IPS DF 6.9 (cell line): Measurements from ENCODE around the gene TMEM54.

Source experiments
- DNase-seq: peaks from one replicate; pipeline ENCODE4 v3.0.0-alpha.2; 2013; ENCODE audit warnings: low read depth, low spot score
- H3K27ac ChIP-seq: one replicate; pipeline ENCODE4 v1.5.1; 2013; ENCODE audit warnings: low read length, control low read depth
- H3K27me3 ChIP-seq: 2 replicates; pipeline ENCODE4 v1.6.1; 2013; ENCODE audit warnings: mild to moderate bottlenecking, low read length; ENCODE audit not compliant: control insufficient read depth, insufficient read depth
- H3K36me3 ChIP-seq: 2 replicates; pipeline ENCODE4 v1.6.1; 2013; ENCODE audit warnings: low read length; ENCODE audit not compliant: control insufficient read depth, insufficient read depth
- H3K4me1 ChIP-seq: 2 replicates; pipeline ENCODE4 v1.6.1; 2013; ENCODE audit warnings: low read length; ENCODE audit not compliant: control insufficient read depth, insufficient read depth
- H3K4me3 ChIP-seq: 2 replicates; pipeline ENCODE4 v1.5.1; 2013; ENCODE audit warnings: mild to moderate bottlenecking, low read length
- H3K9me3 ChIP-seq: 2 replicates; pipeline ENCODE4 v1.6.1; 2013; ENCODE audit warnings: low read length, inconsistent platforms; ENCODE audit not compliant: control insufficient read depth, insufficient read depth
- WGBS: extraction: QIAGEN DNeasy Blood & Tissue Kit; methylation state at CpG from one replicate; pipeline ENCODE4 v1.1.7; 2013; ENCODE audit warnings: mixed read lengths, missing lambda C conversion rate; ENCODE audit not compliant: insufficient read length, insufficient coverage; 5-methylcytosine and 5-hydroxymethylcytosine counted together

TMEM54 gene

GRCh38 chr1:32870615-32871363, 30.4 kb downstream of the TMEM54 start, which contains the start of gene FNDC5:
TSS of gene FNDC5 (minus strand) at chr1:32870912.
- no peaks in the 10 kb centered on the region for H3K9me3 ChIP-seq
- H3K4me3 ChIP-seq, result peak within 1 kb of the TSS; percentile 44; the same call in 1 of the 2 replicates
- no CpG with 5 or more reads among the region's 99 CpGs for WGBS
- no peaks in the 10 kb centered on the region for H3K36me3 ChIP-seq
- H3K27me3 ChIP-seq, result peaks cover 21% of the 10 kb centered on the region
- H3K27ac ChIP-seq, result no peak within 1 kb of the TSS
- no peak for DNase-seq
- H3K4me1 ChIP-seq, result peaks cover 10% of the 10 kb centered on the region

- no peaks in the 10 kb centered on the region for H3K36me3 ChIP-seq
- H3K4me1 ChIP-seq, result peaks cover 6% of the 10 kb centered on the region
- no peak for DNase-seq
- H3K27ac ChIP-seq, result no peak overlapping the region
- peak overlapping the region; percentile 19; the same call in 1 of the 2 replicates for H3K4me3 ChIP-seq
- no CpG with 5 or more reads among the region's 16 CpGs for WGBS
- H3K9me3 ChIP-seq, result no peaks in the 10 kb centered on the region
- H3K27me3 ChIP-seq, result peaks cover 21% of the 10 kb centered on the region
These were observed 31.1 kb downstream of the TMEM54 start for GRCh38 chr1:32869923-32870614.

DNA sequence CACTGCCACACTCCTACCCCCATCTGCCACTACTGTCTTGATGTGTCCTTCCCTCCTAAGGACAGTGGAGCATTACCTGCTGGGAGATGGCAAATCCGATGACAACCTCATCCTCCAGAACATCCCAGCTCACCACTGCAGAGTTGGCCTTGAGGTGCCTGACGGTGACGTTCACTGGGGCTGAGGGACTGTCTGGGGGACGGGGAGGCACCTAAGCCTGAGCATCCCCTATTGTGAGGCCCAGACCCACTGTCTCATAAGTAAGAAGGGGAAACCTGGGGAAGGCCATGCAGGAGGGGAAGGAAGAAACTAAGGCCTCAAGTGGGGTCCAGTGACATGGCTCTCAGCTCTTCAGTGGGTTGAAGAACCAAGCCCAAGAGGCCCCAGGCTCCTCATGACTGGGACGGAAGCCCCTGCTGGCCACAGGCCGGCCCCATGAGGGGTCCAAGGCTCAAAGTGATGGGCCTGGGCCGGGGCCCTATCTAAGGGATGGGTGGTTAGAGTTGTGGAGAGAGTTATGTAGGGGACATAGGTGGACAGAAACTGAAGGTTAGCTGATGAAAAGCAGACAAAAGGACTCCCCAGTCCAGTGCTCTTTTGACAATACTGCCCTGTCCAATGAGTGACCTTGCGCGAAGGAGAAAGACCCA, 32.3 kb downstream of the TMEM54 start:
- H3K4me3 ChIP-seq, result no peak overlapping the region
- no peaks in the 10 kb centered on the region for H3K36me3 ChIP-seq
- H3K4me1 ChIP-seq, result peaks cover 6% of the 10 kb centered on the region
- H3K27ac ChIP-seq, result no peak overlapping the region
- peaks cover 21% of the 10 kb centered on the region for H3K27me3 ChIP-seq
- no peak for DNase-seq
- no peaks in the 10 kb centered on the region for H3K9me3 ChIP-seq
- no CpG with 5 or more reads among the region's 9 CpGs for WGBS

- Histone ChIP-seq H3K4me1 (peaks cover 6% of the 10 kb centered on the region), H3K27me3 (peaks cover 21% of the 10 kb centered on the region), H3K27ac (no peak overlapping the region), H3K9me3 (no peaks in the 10 kb centered on the region), H3K36me3 (no peaks in the 10 kb centered on the region), H3K4me3 (no peak overlapping the region)
- WGBS, result no CpG with 5 or more reads among the region's 13 CpGs
- no peak for DNase-seq
These were observed 33.1 kb downstream of the TMEM54 start for GRCh38 chr1:32868085-32868484.

DNA sequence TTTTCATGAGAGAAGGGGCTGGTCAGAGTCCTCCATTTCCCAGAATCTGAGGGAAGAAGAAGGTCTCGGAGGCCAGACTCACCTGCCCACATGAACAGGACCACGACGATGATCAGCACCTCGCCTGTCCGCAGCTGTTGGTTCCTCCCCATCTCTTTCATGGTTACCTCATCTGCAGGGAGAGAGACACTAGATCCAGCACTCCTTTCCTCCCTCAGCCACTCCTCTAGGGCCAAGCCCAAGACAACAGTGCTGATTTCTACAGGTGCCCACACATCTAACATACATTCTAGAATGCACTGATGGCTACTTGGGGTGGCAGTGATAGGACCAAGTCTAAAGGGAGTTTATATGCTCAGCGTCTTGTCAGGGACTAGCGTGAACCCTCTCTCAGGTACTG, 33.5 kb downstream of the TMEM54 start:
- no CpG with 5 or more reads among the region's 7 CpGs for WGBS
- DNase-seq, result no peak
- H3K9me3 ChIP-seq, result no peaks in the 10 kb centered on the region

GRCh38 chr1:32867151-32867550, 34.0 kb downstream of the TMEM54 start:
- Histone ChIP-seq H3K27me3 (peaks cover 20% of the 10 kb centered on the region), H3K27ac (no peak overlapping the region), H3K4me1 (peaks cover 6% of the 10 kb centered on the region), H3K4me3 (no peak overlapping the region), H3K36me3 (no peaks in the 10 kb centered on the region), H3K9me3 (no peaks in the 10 kb centered on the region)
- no peak for DNase-seq
- WGBS, result no CpG with 5 or more reads among the region's 5 CpGs

More for the DNA sequence above, 33.5 kb downstream of the TMEM54 start:
- peaks cover 21% of the 10 kb centered on the region for H3K27me3 ChIP-seq
- no peaks in the 10 kb centered on the region for H3K36me3 ChIP-seq
- peaks cover 6% of the 10 kb centered on the region for H3K4me1 ChIP-seq
- H3K27ac ChIP-seq, result no peak overlapping the region
- no peak overlapping the region for H3K4me3 ChIP-seq

- no peak for DNase-seq
- H3K27me3 ChIP-seq, result peaks cover 9% of the 10 kb centered on the region; the same call in 1 of the 2 replicates
- peaks cover 1% of the 10 kb centered on the region; the same call in 1 of the 2 replicates for H3K4me1 ChIP-seq
- no peaks in the 10 kb centered on the region for H3K36me3 ChIP-seq
- H3K4me3 ChIP-seq, result no peak overlapping the region
- no peak overlapping the region for H3K27ac ChIP-seq
- no CpG with 5 or more reads among the region's 3 CpGs for WGBS
- H3K9me3 ChIP-seq, result no peaks in the 10 kb centered on the region
These were observed 35.4 kb downstream of the TMEM54 start for GRCh38 chr1:32865639-32866405.

- WGBS, result no CpG with 5 or more reads among the region's 8 CpGs
- Histone ChIP-seq H3K27ac (no peak overlapping the region), H3K36me3 (no peaks in the 10 kb centered on the region), H3K9me3 (no peaks in the 10 kb centered on the region), H3K4me3 (no peak overlapping the region), H3K27me3 (peaks cover under 1% of the 10 kb centered on the region; the same call in 1 of the 2 replicates), H3K4me1 (no peaks in the 10 kb centered on the region)
- no peak for DNase-seq
These were observed 36.7 kb downstream of the TMEM54 start for GRCh38 chr1:32864375-32865019.

GRCh38 chr1:32863881-32864245, 37.3 kb downstream of the TMEM54 start:
- H3K27me3 ChIP-seq, result no peaks in the 10 kb centered on the region
- H3K9me3 ChIP-seq, result no peaks in the 10 kb centered on the region
- H3K4me1 ChIP-seq, result no peaks in the 10 kb centered on the region
- no peaks in the 10 kb centered on the region for H3K36me3 ChIP-seq
- no peak overlapping the region for H3K27ac ChIP-seq
- no peak for DNase-seq
- no CpG with 5 or more reads among the region's 1 CpG for WGBS
- H3K4me3 ChIP-seq, result no peak overlapping the region
